Hepatocyte (in vitro differentiated cells): Measurements from ENCODE around the gene SLC34A1. TPM values are rescaled to one million over a fixed set of nuclear protein-coding genes. Genes with fewer than 3 reads are reported as not detected.

ENCODE experiments used
- DNase-seq: peaks from one replicate; pipeline ENCODE4 v3.0.0-alpha.2; 2016; ENCODE audit warnings: low spot score
- H2AFZ ChIP-seq: fragments of 200-600 bp; sonication (generic); 2 replicates; pipeline ENCODE4 v1.6.0; 2016; ENCODE audit warnings: antibody characterized with exemption, mild to moderate bottlenecking
- H3K27ac ChIP-seq: fragments of 200-600 bp; sonication (generic); 2 replicates; pipeline ENCODE4 v1.5.1; 2016; ENCODE audit warnings: mild to moderate bottlenecking
- H3K27me3 ChIP-seq: fragments of 200-600 bp; sonication (generic); 2 replicates; pipeline ENCODE4 v1.6.1; 2016
- H3K36me3 ChIP-seq: fragments of 200-600 bp; sonication (generic); replicated peaks from 2 replicates; pipeline ENCODE4 v1.5.1; 2016; ENCODE audit warnings: low read depth; ENCODE audit not compliant: insufficient read depth
- H3K4me1 ChIP-seq: fragments of 200-600 bp; sonication (generic); 2 replicates; pipeline ENCODE4 v1.5.1; 2016; ENCODE audit warnings: mild to moderate bottlenecking, moderate library complexity; ENCODE audit not compliant: insufficient read depth
- H3K4me2 ChIP-seq: fragments of 200-600 bp; sonication (generic); 2 replicates; pipeline ENCODE4 v1.6.0; 2016
- H3K4me3 ChIP-seq: fragments of 200-600 bp; sonication (generic); 2 replicates; pipeline ENCODE4 v1.5.1; 2016; ENCODE audit warnings: mild to moderate bottlenecking
- H3K79me2 ChIP-seq: fragments of 200-600 bp; sonication (generic); 2 replicates; pipeline ENCODE4 v1.6.0; 2017; ENCODE audit warnings: mild to moderate bottlenecking
- H3K9me2 ChIP-seq: fragments of 200-600 bp; sonication (generic); replicated peaks from 2 replicates; pipeline ENCODE4 v1.6.0; 2017; ENCODE audit warnings: mild to moderate bottlenecking; ENCODE audit not compliant: insufficient read depth
- H3K9me3 ChIP-seq: fragments of 200-600 bp; sonication (generic); 2 replicates; pipeline ENCODE4 v1.5.1; 2016; ENCODE audit warnings: low read depth, mild to moderate bottlenecking
- H4K20me1 ChIP-seq: fragments of 200-600 bp; sonication (generic); 2 replicates; pipeline ENCODE4 v1.6.0; 2016; ENCODE audit warnings: mild to moderate bottlenecking; ENCODE audit not compliant: insufficient read depth, poor library complexity, severe bottlenecking
- CTCF ChIP-seq: fragments of 200-600 bp; sonication (generic); IDR thresholded peaks from 2 replicates; pipeline ENCODE4 v1.5.1; 2016; ENCODE audit warnings: antibody characterized with exemption, mild to moderate bottlenecking; ENCODE audit not compliant: poor library complexity
- EZH2 ChIP-seq: fragments of 200-600 bp; sonication (generic); IDR thresholded peaks from 2 replicates; pipeline ENCODE4 v1.6.1; 2016; ENCODE audit warnings: antibody characterized with exemption, mild to moderate bottlenecking, borderline replicate concordance
- EZH2phosphoT487 ChIP-seq: fragments of 200-600 bp; sonication (generic); IDR thresholded peaks from one replicate; pipeline ENCODE4 v1.6.1; 2018; ENCODE audit warnings: antibody characterized with exemption, mild to moderate bottlenecking, low read depth, moderate library complexity; ENCODE audit not compliant: unreplicated experiment, severe bottlenecking
- WGBS: methylation state at CpG from one replicate; pipeline ENCODE4 v1.1.6; 2016; ENCODE audit warnings: low lambda C conversion rate; ENCODE audit errors: missing lambda C conversion rate; 5-methylcytosine and 5-hydroxymethylcytosine counted together
- polyA plus RNA-seq: library from polyadenylated mRNA; unstranded; fragments of >200 nt; fragmentation: Nextera tagmentation; extraction: Ambion mirVana; gene quantifications from 2 replicates; pipeline ENCODE4 v1.2.1, GENCODE V29; 2016
- total RNA-seq: library from RNA; depleted of rRNA; stranded (reverse); fragments of >200 nt; gene quantifications from 2 replicates; pipeline ENCODE4 v1.2.3, GENCODE V29; 2014

SLC34A1 gene
- total and polyA plus RNA-seq, 2 experiments from 2014 or later: not detected

DNA sequence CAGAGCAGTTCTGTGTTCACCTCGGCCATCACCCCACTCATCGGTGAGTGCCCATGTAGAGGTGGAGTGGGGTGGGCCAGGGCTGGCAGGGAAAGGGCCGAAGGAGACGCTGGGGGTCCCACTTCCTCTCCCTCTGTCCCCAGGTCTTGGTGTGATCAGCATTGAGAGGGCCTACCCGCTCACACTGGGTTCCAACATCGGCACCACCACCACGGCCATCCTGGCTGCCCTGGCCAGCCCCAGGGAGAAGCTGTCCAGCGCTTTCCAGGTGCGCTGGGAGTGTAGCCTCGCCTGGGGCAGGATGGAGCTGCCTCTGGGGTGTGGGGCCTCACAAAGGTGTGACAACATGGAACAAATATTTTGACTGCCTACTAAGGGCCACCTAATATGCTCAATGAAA is 12.6 kb downstream of the SLC34A1 start:
- no peak overlapping the region for H3K4me3 ChIP-seq
- no peaks in the 10 kb centered on the region for H3K79me2 ChIP-seq
- no peak overlapping the region for H3K27ac ChIP-seq
- no peaks in the 10 kb centered on the region for H3K4me1 ChIP-seq
- H3K36me3 ChIP-seq: no peaks in the 10 kb centered on the region
- H3K27me3 ChIP-seq: peaks cover 2% of the 10 kb centered on the region
- H3K4me2 ChIP-seq: no peak overlapping the region
- no peaks in the 10 kb centered on the region for H4K20me1 ChIP-seq
- no peak overlapping the region for H2AFZ ChIP-seq
- no peak for TF ChIP-seq EZH2phosphoT487
- no peak for TF ChIP-seq CTCF
- no peak for TF ChIP-seq EZH2
- WGBS: 95% methylated on average over 10 of the region's 10 CpGs
- DNase-seq: no peak
- H3K9me2 ChIP-seq: no peaks in the 10 kb centered on the region
- H3K9me3 ChIP-seq: no peaks in the 10 kb centered on the region

DNA sequence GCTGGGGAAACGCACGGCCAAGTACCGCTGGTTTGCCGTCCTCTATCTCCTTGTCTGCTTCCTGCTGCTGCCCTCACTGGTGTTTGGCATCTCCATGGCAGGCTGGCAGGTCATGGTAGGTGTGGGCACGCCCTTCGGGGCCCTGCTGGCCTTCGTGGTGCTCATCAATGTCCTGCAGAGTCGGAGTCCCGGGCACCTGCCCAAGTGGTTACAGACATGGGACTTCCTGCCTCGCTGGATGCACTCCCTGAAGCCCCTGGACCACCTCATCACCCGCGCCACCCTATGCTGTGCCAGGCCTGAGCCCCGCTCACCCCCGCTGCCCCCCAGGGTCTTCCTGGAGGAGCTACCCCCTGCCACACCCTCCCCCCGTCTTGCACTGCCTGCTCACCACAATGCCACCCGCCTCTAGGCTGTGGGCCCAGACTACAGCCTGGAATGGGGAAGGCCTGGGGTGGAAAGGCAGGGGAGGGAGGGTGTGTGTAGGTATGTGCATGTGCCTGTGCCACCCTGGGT is 13.7 kb downstream of the SLC34A1 start:
- 90% methylated on average over 12 of the region's 16 CpGs for WGBS
- Histone ChIP-seq H3K79me2 (no peaks in the 10 kb centered on the region), H3K4me1 (peaks cover 4% of the 10 kb centered on the region), H3K9me3 (no peaks in the 10 kb centered on the region), H3K27ac (no peak overlapping the region), H3K27me3 (peaks cover 4% of the 10 kb centered on the region), H3K9me2 (no peaks in the 10 kb centered on the region), H3K4me2 (no peak overlapping the region), H3K36me3 (no peaks in the 10 kb centered on the region), H2AFZ (no peak overlapping the region), H3K4me3 (no peak overlapping the region), H4K20me1 (no peaks in the 10 kb centered on the region)
- DNase-seq: no peak
- no peak for TF ChIP-seq EZH2phosphoT487
- TF ChIP-seq EZH2: no peak
- TF ChIP-seq CTCF: no peak

DNA sequence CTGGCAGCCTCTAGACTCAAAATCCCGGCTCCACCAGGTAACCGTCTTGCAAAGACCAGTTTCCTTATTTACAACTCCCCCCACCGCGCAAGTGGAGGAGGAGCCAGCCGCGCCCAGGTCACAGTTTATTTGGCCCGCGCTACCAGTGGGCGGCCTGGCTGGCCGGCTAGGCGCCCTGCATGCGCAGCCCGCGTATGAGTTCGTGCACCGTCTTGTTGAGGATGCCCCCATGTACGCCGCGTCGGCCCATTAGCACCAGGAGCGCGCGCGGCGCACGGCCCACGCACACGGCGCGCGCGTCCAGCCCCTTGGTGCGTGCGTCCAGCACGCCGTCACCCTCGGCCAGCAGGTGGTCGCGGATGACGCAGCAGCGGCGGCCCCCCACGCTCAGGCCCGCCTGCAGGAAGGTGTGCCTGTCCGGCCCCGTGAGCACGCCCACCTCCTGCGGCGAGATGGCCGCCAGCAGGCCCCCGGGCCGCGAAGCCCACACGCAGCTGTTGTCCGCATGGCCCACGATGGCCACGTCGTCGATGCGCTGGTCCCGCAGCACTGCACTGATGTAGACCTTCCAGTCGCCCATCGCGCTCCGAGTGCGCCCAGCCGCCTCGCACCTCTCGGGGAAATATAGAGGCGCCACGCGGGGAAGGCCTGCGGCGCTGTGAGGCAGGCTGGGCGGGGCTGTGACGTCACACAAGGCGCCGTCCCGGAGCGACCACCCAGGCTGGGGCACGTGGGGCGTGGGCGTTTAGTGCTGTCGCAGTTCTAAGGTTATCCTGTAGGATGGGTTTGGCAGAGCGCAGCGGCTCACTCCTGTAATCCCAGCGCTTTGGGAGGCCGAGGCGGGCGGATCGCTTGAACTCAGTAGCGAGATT is 16.0 kb downstream of the SLC34A1 start, which contains the start of gene PFN3:
TSS of gene PFN3 (minus strand) at position 665 of the 872 bp plus-strand sequence. CDS start at position 580, 85 bp downstream.
- Histone ChIP-seq H3K36me3 (no peaks in the 10 kb centered on the region), H3K27ac (no peak within 1 kb of the TSS), H2AFZ (no peak within 1 kb of the TSS), H3K4me2 (no peak within 1 kb of the TSS), H3K4me1 (peaks cover 18% of the 10 kb centered on the region), H3K79me2 (no peaks in the 10 kb centered on the region), H3K9me3 (no peaks in the 10 kb centered on the region), H3K9me2 (no peaks in the 10 kb centered on the region), H3K27me3 (peaks cover 8% of the 10 kb centered on the region), H4K20me1 (no peaks in the 10 kb centered on the region), H3K4me3 (no peak within 1 kb of the TSS)
- TF ChIP-seq EZH2phosphoT487 (no peak), CTCF (no peak), EZH2 (no peak)
- DNase-seq: no peak
- 98% methylated on average over 81 of the region's 92 CpGs for WGBS
